WTC11 (cell line): Measurements from ENCODE around the gene CUEDC1.

Experiments
- CTCF ChIP-seq: fragments of 200-600 bp; IDR thresholded peaks from 2 replicates; pipeline ENCODE4 v1.8.0; 2022; ENCODE audit warnings: antibody characterized with exemption
- ESRRA ChIP-seq: sonication (generic); formaldehyde crosslinking; IDR thresholded peaks from 2 replicates; pipeline ENCODE4 v1.8.1; 2022; ENCODE audit warnings: mild to moderate bottlenecking, missing genetic modification reagents, borderline replicate concordance
- MLX ChIP-seq: sonication (generic); formaldehyde crosslinking; IDR thresholded peaks from 2 replicates; pipeline ENCODE4 v1.8.1; 2023; ENCODE audit warnings: mild to moderate bottlenecking, missing genetic modification reagents, moderate library complexity
- NR1H2 ChIP-seq: sonication (generic); formaldehyde crosslinking; IDR thresholded peaks from 2 replicates; pipeline ENCODE4 v1.9.0; 2021; ENCODE audit warnings: mild to moderate bottlenecking, moderate library complexity, missing genetic modification reagents
- PRDM15 ChIP-seq: sonication (generic); formaldehyde crosslinking; IDR thresholded peaks from 2 replicates; pipeline ENCODE4 v1.8.0; 2022; ENCODE audit warnings: missing genetic modification reagents
- STAT6 ChIP-seq: sonication (generic); formaldehyde crosslinking; conservative IDR thresholded peaks from 2 replicates; pipeline ENCODE4 v1.8.1; 2023; ENCODE audit warnings: mild to moderate bottlenecking, low read depth, missing genetic modification reagents, moderate library complexity
- USF1 ChIP-seq: sonication (generic); formaldehyde crosslinking; IDR thresholded peaks from 2 replicates; pipeline ENCODE4 v1.8.0; 2022; ENCODE audit warnings: mild to moderate bottlenecking, missing genetic modification reagents
- ZNF512 ChIP-seq: sonication (generic); formaldehyde crosslinking; IDR thresholded peaks from 2 replicates; pipeline ENCODE4 v1.8.1; 2022; ENCODE audit warnings: missing genetic modification reagents, borderline replicate concordance

- TF ChIP-seq STAT6: no peak
- TF ChIP-seq ESRRA: no peak
- no peak for TF ChIP-seq MLX (CRISPR knock-in tag)
- no peak for TF ChIP-seq CTCF
- TF ChIP-seq ZNF512 (CRISPR knock-in tag): no peak
- TF ChIP-seq USF1 (CRISPR knock-in tag): no peak
- no peak for TF ChIP-seq NR1H2 (CRISPR knock-in tag)
- TF ChIP-seq PRDM15 (CRISPR knock-in tag): no peak
Measured at GRCh38 chr17:57900991-57901743, 54.0 kb downstream of the CUEDC1 start.
